ENCODE measurements around the gene UBA1. TPM values are rescaled to one million over a fixed set of nuclear protein-coding genes. Genes with fewer than 3 reads are reported as not detected.
A peak's percentile ranks its signal among the peaks of the same experiment; 100 is the strongest.

UBA1 gene
- total and polyA plus RNA-seq, 2 donors (not counting 3 experiments of a cell fraction or from before 2014, with no cell fraction given) = 237 to 297 TPM

GRCh38 chrX:47218920-47219815 is 25.5 kb downstream of the UBA1 start:
- FAIRE-seq (peak; percentile 43), DNase-seq (ENCODE audit: low read depth, low spot score) (peak; percentile 5)
- Histone ChIP-seq H4K20me1 (replicated peaks; ENCODE audit: control insufficient read depth, extremely low read depth, insufficient read depth, low read length) (no peaks in the 10 kb centered on the region), H2AFZ (ENCODE audit: low read depth, low read length) (peak overlapping the region; percentile 17), H3K9ac (replicated peaks; ENCODE audit: extremely low read depth, insufficient read depth, low read length) (peak overlapping the region; percentile 97), H3K9me3 (replicated peaks; ENCODE audit: control insufficient read depth, insufficient read depth, low read length) (no peaks in the 10 kb centered on the region), H3K9me1 (replicated peaks; ENCODE audit: control insufficient read depth, extremely low read depth, insufficient read depth, low read length) (no peaks in the 10 kb centered on the region), H3K4me1 (ENCODE audit: control insufficient read depth, extremely low read depth, insufficient read depth, low read length) (peaks cover 13% of the 10 kb centered on the region), H3K36me3 (ENCODE audit: control insufficient read depth in 2 of 2, extremely low read depth in 1 of 2, insufficient read depth in 2 of 2, low read length in 2 of 2) (peaks cover 8 to 30% of the 10 kb centered on the region in 2 experiments), H3K27ac (ENCODE audit: insufficient read depth, low read depth, low read length) (peak overlapping the region; percentile 91), H3K4me3 (replicated peaks in 1 of 3; ENCODE audit: insufficient read depth in 1 of 3, low read depth in 1 of 3, low read length in 3 of 3) (peak overlapping the region; percentile 43 to 80 (median 73)), H3K4me2 (ENCODE audit: insufficient read depth, low read length) (peak overlapping the region; percentile 49), H3K79me2 (ENCODE audit: control insufficient read depth, insufficient read depth, low read length) (peaks cover 42% of the 10 kb centered on the region), H3K27me3 (ENCODE audit: control insufficient read depth in 2 of 2, insufficient read depth in 2 of 2, low read length in 2 of 2) (no peaks in the 10 kb centered on the region)
- intact Hi-C loops (cut with micrococcal nuclease) = loop anchor here (1.0 to 5.0 kb wide), 6 partner anchors 14 to 303 kb away; partner anchors contain the start of genes USP11 and ZNF41
- POLR2A ChIA-PET = interaction anchor here (1.9 kb wide), 1 partner anchor 14 kb away, joined by 10 read pairs; the partner anchor contains the start of gene USP11
- TF ChIP-seq POLR2AphosphoS5 (IDR thresholded peaks at IDR 0.05; ENCODE audit: insufficient read depth, low read depth, low read length) = no peak
- TF ChIP-seq FOS (IDR thresholded peaks at IDR 0.05; ENCODE audit: borderline replicate concordance, insufficient read depth, low read length) = no peak
- TF ChIP-seq, protein P1, sequence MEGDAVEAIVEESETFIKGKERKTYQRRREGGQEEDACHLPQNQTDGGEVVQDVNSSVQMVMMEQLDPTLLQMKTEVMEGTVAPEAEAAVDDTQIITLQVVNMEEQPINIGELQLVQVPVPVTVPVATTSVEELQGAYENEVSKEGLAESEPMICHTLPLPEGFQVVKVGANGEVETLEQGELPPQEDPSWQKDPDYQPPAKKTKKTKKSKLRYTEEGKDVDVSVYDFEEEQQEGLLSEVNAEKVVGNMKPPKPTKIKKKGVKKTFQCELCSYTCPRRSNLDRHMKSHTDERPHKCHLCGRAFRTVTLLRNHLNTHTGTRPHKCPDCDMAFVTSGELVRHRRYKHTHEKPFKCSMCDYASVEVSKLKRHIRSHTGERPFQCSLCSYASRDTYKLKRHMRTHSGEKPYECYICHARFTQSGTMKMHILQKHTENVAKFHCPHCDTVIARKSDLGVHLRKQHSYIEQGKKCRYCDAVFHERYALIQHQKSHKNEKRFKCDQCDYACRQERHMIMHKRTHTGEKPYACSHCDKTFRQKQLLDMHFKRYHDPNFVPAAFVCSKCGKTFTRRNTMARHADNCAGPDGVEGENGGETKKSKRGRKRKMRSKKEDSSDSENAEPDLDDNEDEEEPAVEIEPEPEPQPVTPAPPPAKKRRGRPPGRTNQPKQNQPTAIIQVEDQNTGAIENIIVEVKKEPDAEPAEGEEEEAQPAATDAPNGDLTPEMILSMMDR (IDR thresholded peaks at IDR 0.05; ENCODE audit: extremely low read depth in 1 of 2, insufficient read depth in 1 of 2, low read depth in 1 of 2, low read length in 2 of 2) = no peak
- TF ChIP-seq, protein P2, sequence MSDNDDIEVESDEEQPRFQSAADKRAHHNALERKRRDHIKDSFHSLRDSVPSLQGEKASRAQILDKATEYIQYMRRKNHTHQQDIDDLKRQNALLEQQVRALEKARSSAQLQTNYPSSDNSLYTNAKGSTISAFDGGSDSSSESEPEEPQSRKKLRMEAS (IDR thresholded peaks at IDR 0.05; ENCODE audit: insufficient read depth, insufficient read length) = no peak
- TF ChIP-seq EZH2 (IDR thresholded peaks at IDR 0.05; ENCODE audit: borderline replicate concordance, low read depth, low read length, severe bottlenecking) = no peak
- no peak for TF ChIP-seq GATA2 (IDR thresholded peaks at IDR 0.05; ENCODE audit: insufficient read depth, insufficient read length, low read depth, low read length)
- no peak for TF ChIP-seq POLR2A (IDR thresholded peaks at IDR 0.05; ENCODE audit: low read depth, low read length)
- TF ChIP-seq JUN (IDR thresholded peaks at IDR 0.05; ENCODE audit: borderline replicate concordance, insufficient read depth, insufficient read length, low read depth) = no peak
- no peak for TF ChIP-seq MYC (IDR thresholded peaks at IDR 0.05; ENCODE audit: low read depth, low read length)
- CTCF ChIA-PET = interaction anchor here (0.9 to 1.1 kb wide), 3 partner anchors 102 to 304 kb away, joined by 3 read pairs; no protein-coding TSS in a partner anchor
- dilution Hi-C loops (cut with MboI; ENCODE audit: extremely low pct_ligation_motif_present, low sequenced_read_pairs) = no loop called here
- BruUV-seq (replicated peaks) = no TSS peak

Measured in endothelial cell of umbilical vein (primary cell).